Neural cell (in vitro differentiated cells): Measurements from ENCODE around the gene NDOR1. TPM values are rescaled to one million over a fixed set of nuclear protein-coding genes. Genes with fewer than 3 reads are reported as not detected.

ENCODE experiments used
- H2AFZ ChIP-seq: fragments of 200-600, 300-800 bp; sonication (generic), shearing (Covaris generic); 2 replicates; pipeline ENCODE4 v1.6.0; 2014; ENCODE audit warnings: low read depth, mild to moderate bottlenecking, antibody characterized with exemption, low read length, moderate library complexity
- H3F3A ChIP-seq: fragments of 200-600 bp; shearing (Covaris generic); 2 replicates; pipeline ENCODE4 v1.6.1; 2016; ENCODE audit warnings: mild to moderate bottlenecking, moderate library complexity, mixed read lengths, antibody characterized with exemption, low read length; ENCODE audit not compliant: insufficient read depth, poor library complexity, severe bottlenecking
- H3K27ac ChIP-seq: fragments of 200-600, 300-800 bp; sonication (generic), shearing (Covaris generic); 2 replicates; pipeline ENCODE4 v1.5.1; 2014; ENCODE audit warnings: mild to moderate bottlenecking, low read length, moderate library complexity
- H3K27me3 ChIP-seq: fragments of 300-800, 200-600 bp; sonication (generic), shearing (Covaris generic); 2 replicates; pipeline ENCODE4 v1.6.0; 2014; ENCODE audit warnings: mild to moderate bottlenecking, low read depth, low read length, moderate library complexity; ENCODE audit not compliant: insufficient read depth
- H3K36me3 ChIP-seq: fragments of 300-800, 200-600 bp; sonication (generic), shearing (Covaris generic); 2 replicates; pipeline ENCODE4 v1.5.1; 2014; ENCODE audit warnings: mild to moderate bottlenecking, antibody characterized with exemption, low read length, moderate library complexity; ENCODE audit not compliant: insufficient read depth
- H3K4me2 ChIP-seq: fragments of 300-800, 200-600 bp; sonication (generic), shearing (Covaris generic); 2 replicates; pipeline ENCODE4 v1.6.0; 2014; ENCODE audit warnings: mild to moderate bottlenecking, low read length
- H3K4me3 ChIP-seq: fragments of 300-800, 200-600 bp; sonication (generic), shearing (Covaris generic); 2 replicates; pipeline ENCODE4 v1.5.1; 2014; ENCODE audit warnings: mild to moderate bottlenecking, low read length, moderate library complexity
- H3K79me2 ChIP-seq: fragments of 200-600 bp; shearing (Covaris generic); replicated peaks from 2 replicates; pipeline ENCODE4 v1.6.0; 2014; ENCODE audit warnings: mild to moderate bottlenecking, low read length, moderate library complexity; ENCODE audit not compliant: insufficient read depth
- H3K9ac ChIP-seq: fragments of 300-800, 200-600 bp; sonication (generic), shearing (Covaris generic); 2 replicates; pipeline ENCODE4 v1.6.1; 2016; ENCODE audit warnings: mild to moderate bottlenecking, low read length, mixed read lengths
- H3K9me2 ChIP-seq: fragments of 200-600 bp; shearing (Covaris generic); 2 replicates; pipeline ENCODE4 v1.6.1; 2016; ENCODE audit warnings: mild to moderate bottlenecking, low read length, mixed read lengths; ENCODE audit not compliant: insufficient read depth
- H3K9me3 ChIP-seq: fragments of 200-600, 300-800 bp; sonication (generic), shearing (Covaris generic); 2 replicates; pipeline ENCODE4 v1.6.1; 2016; ENCODE audit warnings: mild to moderate bottlenecking, mixed run types, low read length, moderate library complexity, mixed read lengths
- H4K20me1 ChIP-seq: fragments of 200-600 bp; shearing (Covaris generic); 2 replicates; pipeline ENCODE4 v1.6.1; 2016; ENCODE audit warnings: mild to moderate bottlenecking, mixed run types; ENCODE audit not compliant: insufficient read depth
- CTCF ChIP-seq: fragments of 450-650 bp; IDR thresholded peaks from 2 replicates; pipeline ENCODE4 v1.5.1; 2014; ENCODE audit warnings: antibody characterized with exemption, mild to moderate bottlenecking, moderate library complexity; ENCODE audit not compliant: poor library complexity, severe bottlenecking
- EP300 ChIP-seq: fragments of 450-650 bp; conservative IDR thresholded peaks from 2 replicates; pipeline ENCODE4 v1.6.1; 2014; ENCODE audit warnings: antibody characterized with exemption, mild to moderate bottlenecking, moderate library complexity; ENCODE audit not compliant: poor library complexity, severe bottlenecking
- EZH2 ChIP-seq: fragments of 200-600, 300-800 bp; shearing (Covaris generic), sonication (generic); IDR thresholded peaks from 2 replicates; pipeline ENCODE4 v1.6.1; 2014; ENCODE audit warnings: antibody characterized with exemption, low read length, borderline replicate concordance, mild to moderate bottlenecking; ENCODE audit not compliant: insufficient read depth, poor library complexity, severe bottlenecking
- MXI1 ChIP-seq: fragments of 450-650 bp; conservative IDR thresholded peaks from 2 replicates; pipeline ENCODE4 v1.6.1; 2014; ENCODE audit warnings: antibody characterized with exemption, mild to moderate bottlenecking; ENCODE audit not compliant: poor library complexity, severe bottlenecking
- POLR2AphosphoS5 ChIP-seq: IDR thresholded peaks from 2 replicates; pipeline ENCODE4 v1.6.1; 2012
- RAD21 ChIP-seq: fragments of 450-650 bp; conservative IDR thresholded peaks from 2 replicates; pipeline ENCODE4 v1.6.1; 2014; ENCODE audit warnings: antibody characterized with exemption, mild to moderate bottlenecking, moderate library complexity
- REST ChIP-seq: IDR thresholded peaks from 2 replicates; pipeline ENCODE4 v1.6.1; 2012; ENCODE audit warnings: borderline replicate concordance
- SMC3 ChIP-seq: fragments of 450-650 bp; conservative IDR thresholded peaks from 2 replicates; pipeline ENCODE4 v1.6.1; 2014; ENCODE audit warnings: antibody characterized with exemption, mild to moderate bottlenecking, moderate library complexity; ENCODE audit not compliant: poor library complexity
- TAF1 ChIP-seq: IDR thresholded peaks from 2 replicates; pipeline ENCODE4 v1.6.1; 2012; ENCODE audit warnings: low read depth
- polyA plus RNA-seq: library from polyadenylated mRNA; depleted of rRNA; stranded (reverse); fragments of >200 nt; gene quantifications from 2 replicates; pipeline ENCODE4 v1.2.3, GENCODE V29; 2014

Gene NDOR1
- polyA plus RNA-seq, 1 donor from 2014 or later = 18.2 TPM

GRCh38 chr9:137199411-137200121, 5.9 kb upstream of the NDOR1 start:
- Histone ChIP-seq H2AFZ (no peak overlapping the region), H3K9ac (peak overlapping the region; percentile 54), H3K36me3 (no peaks in the 10 kb centered on the region), H3K27me3 (no peaks in the 10 kb centered on the region), H3F3A (no peaks in the 10 kb centered on the region), H3K9me3 (no peaks in the 10 kb centered on the region), H3K4me3 (peak overlapping the region; percentile 65), H3K79me2 (peaks cover 11% of the 10 kb centered on the region), H3K9me2 (no peaks in the 10 kb centered on the region), H4K20me1 (no peaks in the 10 kb centered on the region), H3K27ac (no peak overlapping the region), H3K4me2 (no peak overlapping the region)
- no peak for TF ChIP-seq TAF1

- Histone ChIP-seq H3K27ac (peak within 1 kb of the TSS; percentile 49), H3K4me2 (peak within 1 kb of the TSS; percentile 96), H3K4me3 (peak within 1 kb of the TSS; percentile 86), H3K9me2 (no peaks in the 10 kb centered on the region), H3F3A (no peaks in the 10 kb centered on the region), H3K79me2 (peaks cover 19% of the 10 kb centered on the region), H3K9me3 (no peaks in the 10 kb centered on the region), H3K9ac (peak within 1 kb of the TSS; percentile 70), H3K36me3 (no peaks in the 10 kb centered on the region), H3K27me3 (no peaks in the 10 kb centered on the region), H2AFZ (peak within 1 kb of the TSS; percentile 51), H4K20me1 (no peaks in the 10 kb centered on the region)
- TF ChIP-seq TAF1 (no peak), MXI1 (peak; percentile 76), REST (no peak), SMC3 (peak; percentile 9), EP300 (peak; percentile 26), EZH2 (no peak), CTCF (no peak), POLR2AphosphoS5 (peak; percentile 26), RAD21 (no peak)
Measured at GRCh38 chr9:137200311-137201204, 4.9 kb upstream of the NDOR1 start, which contains the start of gene TPRN. TPRN (minus strand) TSS chr9:137200741; CDS start chr9:137200711, 30 bp downstream.
